GM18951 (cell line): ENCODE results near the gene PTCSC3.

Source experiments
- POLR2A ChIP-seq: IDR thresholded peaks from 4 replicates; pipeline ENCODE4 v1.6.1; 2011; ENCODE audit warnings: mild to moderate bottlenecking; ENCODE audit not compliant: insufficient read length, insufficient read depth; ENCODE audit errors: extremely low read depth
- in situ Hi-C: fragments of 300-500 bp; cut with MboI; formaldehyde crosslinking; loops from one replicate; pipeline ENCODE4 v1.12.0; 2022; ENCODE audit warnings: low sequenced_read_pairs, mixed read lengths, inconsistent platforms; ENCODE audit not compliant: unreplicated experiment

PTCSC3 gene

GRCh38 chr14:36087411-36087810 is 89.1 kb downstream of the PTCSC3 start:
- in situ Hi-C loops = no loop called here
- TF ChIP-seq POLR2A = no peak

- in situ Hi-C loops = no loop called here
- TF ChIP-seq POLR2A = no peak
These were observed 89.7 kb downstream of the PTCSC3 start for GRCh38 chr14:36086629-36087395.

DNA sequence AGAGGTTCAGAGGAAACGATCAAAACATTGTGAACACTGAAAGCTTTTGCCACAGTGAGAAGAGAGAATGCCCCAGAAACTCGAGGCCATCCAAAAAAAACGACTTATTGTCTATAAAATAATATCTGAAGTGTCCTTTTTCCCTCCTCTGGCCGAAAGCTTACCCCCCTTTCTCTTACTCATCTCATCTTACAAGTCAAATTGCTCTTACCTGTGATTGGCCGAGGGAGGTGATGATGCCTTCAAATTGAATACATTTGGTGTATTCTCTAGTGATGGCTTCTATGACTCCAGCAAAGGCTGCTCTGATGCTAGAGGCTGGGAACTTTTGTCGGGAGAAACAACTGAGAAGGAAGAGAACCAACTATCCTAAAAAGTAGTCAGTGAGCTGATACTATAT is 90.7 kb downstream of the PTCSC3 start:
- TF ChIP-seq POLR2A = no peak
- in situ Hi-C loops = no loop called here
